Raji (cell line): ENCODE measurements around the gene DCP2.

Source experiments
- POLR2A ChIP-seq: IDR thresholded peaks from 2 replicates; pipeline ENCODE4 v1.6.1; 2011; ENCODE audit warnings: low read depth, low read length, control low read depth; ENCODE audit not compliant: insufficient read depth

Gene DCP2

GRCh38 chr5:112983363-112983762, 6.8 kb downstream of the DCP2 start:
- no peak for TF ChIP-seq POLR2A

- no peak for TF ChIP-seq POLR2A
Observed at GRCh38 chr5:112986224-112986623, 9.6 kb downstream of the DCP2 start.

GRCh38 chr5:112995764-112996618, 19.4 kb downstream of the DCP2 start:
- TF ChIP-seq POLR2A, result no peak

- no peak for TF ChIP-seq POLR2A
Observed at GRCh38 chr5:112996830-112997374, 20.3 kb downstream of the DCP2 start.

- TF ChIP-seq POLR2A, result no peak
Observed at GRCh38 chr5:112998296-112998695, 21.7 kb downstream of the DCP2 start.

GRCh38 chr5:113000466-113000865, 23.9 kb downstream of the DCP2 start:
- no peak for TF ChIP-seq POLR2A

- no peak for TF ChIP-seq POLR2A
Observed at GRCh38 chr5:113002423-113002822, 25.8 kb downstream of the DCP2 start.

- no peak for TF ChIP-seq POLR2A
Observed at GRCh38 chr5:113003763-113004162, 27.2 kb downstream of the DCP2 start.

- TF ChIP-seq POLR2A, result no peak
Observed at GRCh38 chr5:113005454-113005853, 28.9 kb downstream of the DCP2 start.

GRCh38 chr5:113017881-113018635, 41.5 kb downstream of the DCP2 start:
- no peak for TF ChIP-seq POLR2A

- TF ChIP-seq POLR2A, result no peak
Observed at GRCh38 chr5:113020461-113021273, 44.1 kb downstream of the DCP2 start.

GRCh38 chr5:113022661-113023060, 46.1 kb downstream of the DCP2 start:
- no peak for TF ChIP-seq POLR2A

GRCh38 chr5:113024076-113024697, 47.6 kb downstream of the DCP2 start:
- no peak for TF ChIP-seq POLR2A

GRCh38 chr5:113025596-113025995, 49.0 kb downstream of the DCP2 start:
- no peak for TF ChIP-seq POLR2A

- TF ChIP-seq POLR2A, result no peak
Observed at GRCh38 chr5:113026211-113026610, 49.6 kb downstream of the DCP2 start.
